ENCODE results near the gene PTGER3. TPM values are rescaled to one million over a fixed set of nuclear protein-coding genes. Genes with fewer than 3 reads are reported as not detected.

The PTGER3 gene
- total and polyA plus RNA-seq, 10 of the 15 experiments (the other 5 are each of a cell fraction or from before 2014, with no cell fraction given), result under 0.01 to 0.04 (median 0.02) TPM; not detected in 7

DNA sequence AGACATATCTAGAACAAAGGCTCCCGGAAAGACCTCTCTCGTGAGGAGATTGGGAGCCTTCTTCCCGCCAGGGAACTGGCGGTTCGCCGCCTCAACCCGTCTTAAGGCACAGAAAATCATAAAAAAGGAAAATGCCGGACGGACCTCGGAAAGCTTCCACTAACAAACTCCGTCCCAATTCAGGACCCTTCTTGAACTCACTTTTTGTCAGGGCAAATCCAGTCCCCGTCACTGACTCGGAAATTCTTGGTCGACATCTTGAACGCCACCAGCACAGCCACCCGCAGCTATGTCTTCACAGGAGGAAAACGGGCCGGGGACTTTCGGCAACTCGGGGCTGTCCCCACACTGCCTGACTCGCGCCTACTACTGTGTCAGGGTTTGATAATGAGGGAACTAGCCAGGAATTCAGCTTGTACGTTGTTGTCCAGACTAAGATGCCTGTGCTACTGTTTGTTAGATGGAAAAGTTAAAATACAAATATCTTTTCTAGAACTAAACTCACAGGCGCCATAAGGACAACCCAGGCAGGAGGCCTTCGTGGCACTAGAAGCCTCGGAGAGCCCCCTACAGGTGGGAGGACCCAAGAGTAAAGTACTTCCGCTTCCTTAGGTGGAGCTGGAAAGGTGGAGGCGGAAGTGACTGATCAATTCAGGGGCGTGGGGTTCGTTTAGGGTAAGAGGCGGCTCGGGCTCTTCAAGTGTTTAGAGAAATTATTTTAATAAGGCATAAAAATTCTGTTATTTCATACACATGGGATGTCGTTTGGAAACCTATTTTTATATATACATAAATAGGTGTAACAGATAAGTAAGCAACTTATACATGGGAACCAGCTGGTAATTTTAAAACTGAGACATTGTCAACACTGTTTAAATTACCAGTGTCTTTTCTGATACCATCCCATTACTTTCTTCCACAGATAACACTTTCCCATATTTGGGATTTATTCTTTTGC lies 33.4 kb upstream of the PTGER3 start, which contains the start of gene ZRANB2 (continued):
- TF ChIP-seq CUX1 (IDR thresholded peaks at IDR 0.05; ENCODE audit: insufficient replicate concordance, low read depth, low read length) (peak; percentile 20), E2F4 (IDR thresholded peaks at IDR 0.05; ENCODE audit: low read depth, low read length) (no peak), RBBP5 (conservative IDR thresholded peaks at IDR 0.05) (no peak), ZBTB40 (IDR thresholded peaks at IDR 0.05; ENCODE audit: borderline replicate concordance) (peak; percentile 89; the same call in 1 of the 2 replicates), ESRRA (IDR thresholded peaks at IDR 0.05; ENCODE audit: low read length) (0 out of 2 replicates have a peak, but pooled peaks have one; percentile 33), NRF1 (conservative IDR thresholded peaks at IDR 0.05; ENCODE audit: low read depth, low read length) (0 out of 2 replicates have a peak, but pooled peaks have one; percentile 2), KDM1A (IDR thresholded peaks at IDR 0.05; ENCODE audit: borderline replicate concordance) (no peak), POLR2AphosphoS5 (IDR thresholded peaks at IDR 0.05; ENCODE audit: low read length) (peak; percentile 98), E4F1 (IDR thresholded peaks at IDR 0.05; ENCODE audit: borderline replicate concordance, partially characterized antibody) (peak; percentile 53), RAD21 (IDR thresholded peaks at IDR 0.05; ENCODE audit: insufficient read depth, low read depth, low read length) (no peak), TBL1XR1 (IDR thresholded peaks at IDR 0.05; ENCODE audit: low read depth, low read length) (peak; percentile 26; the same call in 1 of the 2 replicates)
- TF ChIP-seq, protein P1, sequence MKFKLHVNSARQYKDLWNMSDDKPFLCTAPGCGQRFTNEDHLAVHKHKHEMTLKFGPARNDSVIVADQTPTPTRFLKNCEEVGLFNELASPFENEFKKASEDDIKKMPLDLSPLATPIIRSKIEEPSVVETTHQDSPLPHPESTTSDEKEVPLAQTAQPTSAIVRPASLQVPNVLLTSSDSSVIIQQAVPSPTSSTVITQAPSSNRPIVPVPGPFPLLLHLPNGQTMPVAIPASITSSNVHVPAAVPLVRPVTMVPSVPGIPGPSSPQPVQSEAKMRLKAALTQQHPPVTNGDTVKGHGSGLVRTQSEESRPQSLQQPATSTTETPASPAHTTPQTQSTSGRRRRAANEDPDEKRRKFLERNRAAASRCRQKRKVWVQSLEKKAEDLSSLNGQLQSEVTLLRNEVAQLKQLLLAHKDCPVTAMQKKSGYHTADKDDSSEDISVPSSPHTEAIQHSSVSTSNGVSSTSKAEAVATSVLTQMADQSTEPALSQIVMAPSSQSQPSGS (IDR thresholded peaks at IDR 0.05; ENCODE audit: low read length), result peak; percentile 23; the same call in 1 of the 2 replicates

Data from GM12878 (cell line).